GM18868 (cell line): ENCODE data around the gene ZNF804B.

Experiments
- ATAC-seq: cut with Tn5 transposase; IDR thresholded peaks from one replicate; pipeline ENCODE4 v1.9.1; 2021; ENCODE audit warnings: mild to moderate bottlenecking, moderate library complexity; ENCODE audit not compliant: unreplicated experiment

Gene ZNF804B

DNA sequence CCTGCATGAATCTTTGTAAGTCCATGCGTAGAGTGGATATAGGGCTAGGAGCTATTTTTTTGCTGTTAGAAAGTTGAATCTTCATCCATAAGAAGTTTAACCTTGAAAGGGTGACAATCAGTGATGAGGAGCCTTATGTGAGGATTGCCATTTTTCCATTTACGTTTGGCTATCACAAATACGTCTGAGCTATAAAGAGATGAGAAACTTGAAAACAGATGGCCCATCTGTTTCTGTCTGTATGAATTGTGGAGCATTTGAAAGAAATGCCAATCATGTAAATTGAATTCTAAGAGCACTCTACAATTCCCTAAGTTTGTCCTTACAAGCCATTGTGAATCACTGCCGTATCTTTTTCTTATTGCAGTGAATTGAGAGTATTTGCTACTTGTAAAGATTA, 205.9 kb downstream of the ZNF804B start:
- no peak for ATAC-seq

DNA sequence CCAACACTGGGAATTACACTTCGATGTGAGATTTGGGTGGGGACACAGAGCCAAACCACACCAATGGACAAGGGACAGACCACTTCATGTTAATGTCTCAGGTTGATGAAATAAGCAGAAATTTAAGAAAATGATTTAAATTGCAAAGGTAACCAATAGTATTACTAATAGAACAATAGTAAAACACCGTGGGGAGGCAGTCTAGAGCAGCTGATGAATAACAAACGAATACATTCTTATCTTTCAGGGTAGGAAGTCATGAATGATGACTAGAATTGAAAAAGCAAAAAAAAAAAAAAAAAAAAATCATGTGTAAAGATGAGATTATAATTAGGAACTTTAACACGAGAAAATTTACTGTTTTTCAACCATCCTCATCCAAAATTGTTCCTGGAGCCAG, 207.9 kb downstream of the ZNF804B start:
- peak; percentile 67 for ATAC-seq

DNA sequence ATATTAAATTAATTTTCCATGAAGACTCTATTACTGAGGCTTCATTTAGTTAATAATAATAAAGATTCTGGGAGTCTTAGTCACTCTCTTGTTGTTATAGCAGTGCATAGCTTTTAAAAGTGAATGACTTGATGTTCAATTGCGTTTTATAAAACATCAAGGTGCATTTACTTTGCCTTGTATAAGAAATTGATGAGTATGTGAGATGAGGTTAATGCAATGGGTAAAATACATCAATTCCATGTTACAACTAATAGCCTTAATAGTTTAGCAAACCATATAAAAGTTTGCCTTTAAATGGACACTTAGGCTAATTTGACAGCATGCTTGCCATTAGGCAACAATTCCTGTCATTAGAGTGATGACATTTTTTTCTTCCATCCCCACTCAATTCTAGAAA, 209.7 kb downstream of the ZNF804B start:
- no peak for ATAC-seq

DNA sequence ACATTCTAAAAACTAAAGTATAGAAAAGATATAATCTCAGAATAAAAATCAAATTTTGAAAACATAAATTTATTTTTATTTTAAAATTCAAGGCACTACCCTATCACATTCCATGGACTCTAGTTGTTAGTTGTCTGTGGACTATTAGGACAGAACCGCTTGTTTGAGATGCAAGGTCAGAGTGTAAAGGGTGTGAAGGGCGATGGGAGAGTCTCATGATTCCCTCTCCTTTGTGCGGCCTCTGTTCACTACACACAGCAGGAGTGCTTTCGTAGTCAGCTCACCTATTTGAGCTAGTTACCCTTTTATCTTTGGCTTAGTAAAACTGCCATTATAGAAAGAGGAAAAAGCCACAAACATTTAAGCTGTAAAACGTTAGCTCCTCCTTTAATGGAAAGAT, 225.8 kb downstream of the ZNF804B start:
- no peak for ATAC-seq

DNA sequence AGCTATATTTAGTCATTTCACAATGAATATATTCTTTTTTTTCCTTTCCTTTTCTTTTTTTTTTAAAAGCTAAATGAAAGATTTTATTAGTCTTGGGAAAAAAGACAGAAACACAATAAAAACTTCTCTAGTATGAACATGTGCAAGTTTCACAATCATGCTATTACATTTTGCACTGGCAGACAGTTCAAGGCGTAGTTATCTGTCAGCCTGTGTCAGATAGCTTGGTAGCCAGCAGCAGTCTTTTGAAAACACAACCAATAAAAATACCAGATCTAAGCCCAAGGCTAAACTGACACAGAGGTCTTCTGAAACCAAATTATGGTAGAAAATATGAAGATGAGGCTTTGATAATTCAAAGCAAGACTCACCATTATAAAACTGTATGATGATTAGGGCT, 241.8 kb downstream of the ZNF804B start:
- ATAC-seq: no peak

DNA sequence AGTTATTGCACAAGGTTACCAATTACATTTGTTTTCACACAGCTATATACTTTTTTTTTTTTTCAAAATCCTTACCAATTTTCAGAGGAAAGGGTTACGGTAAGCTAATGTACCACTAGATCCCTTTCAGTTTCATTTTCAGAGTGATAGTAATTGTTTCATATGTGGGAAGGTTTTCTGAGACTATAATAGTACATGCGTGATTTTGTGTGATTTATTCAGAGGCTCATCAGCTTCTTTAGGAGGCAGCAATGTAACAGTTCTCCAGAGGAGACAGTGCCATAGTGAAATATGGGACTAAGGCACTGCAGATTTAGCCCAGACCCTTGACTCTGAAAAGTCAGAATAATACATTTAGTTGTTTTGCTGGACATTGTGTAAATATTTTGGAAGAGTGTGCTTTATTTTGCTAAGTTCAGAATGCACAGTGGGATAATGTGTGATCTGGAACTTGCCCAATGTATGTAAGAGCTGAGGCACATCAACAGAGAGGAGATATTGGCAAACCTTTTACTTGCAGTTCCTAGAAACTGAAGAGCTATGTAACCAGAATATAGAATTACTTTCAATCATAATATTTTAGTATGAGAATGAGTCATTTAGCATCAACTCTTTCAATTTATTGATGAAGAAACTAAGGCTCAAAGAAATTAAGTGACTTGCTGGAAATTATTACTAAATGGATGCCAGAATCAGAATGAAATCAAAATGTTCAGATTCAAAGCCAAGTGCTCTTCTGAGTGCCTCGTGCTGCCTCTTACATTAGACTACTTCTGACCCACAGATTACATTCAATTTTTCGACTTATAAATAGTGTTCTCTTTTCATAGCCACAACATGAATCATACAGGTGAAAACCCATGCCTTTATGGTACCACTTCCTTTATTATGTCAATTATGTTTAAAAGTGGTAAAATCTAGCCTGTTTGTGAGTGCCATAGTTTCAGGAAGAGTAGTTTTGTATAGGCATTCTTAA, 243.8 kb downstream of the ZNF804B start:
- ATAC-seq: peak; percentile 77

DNA sequence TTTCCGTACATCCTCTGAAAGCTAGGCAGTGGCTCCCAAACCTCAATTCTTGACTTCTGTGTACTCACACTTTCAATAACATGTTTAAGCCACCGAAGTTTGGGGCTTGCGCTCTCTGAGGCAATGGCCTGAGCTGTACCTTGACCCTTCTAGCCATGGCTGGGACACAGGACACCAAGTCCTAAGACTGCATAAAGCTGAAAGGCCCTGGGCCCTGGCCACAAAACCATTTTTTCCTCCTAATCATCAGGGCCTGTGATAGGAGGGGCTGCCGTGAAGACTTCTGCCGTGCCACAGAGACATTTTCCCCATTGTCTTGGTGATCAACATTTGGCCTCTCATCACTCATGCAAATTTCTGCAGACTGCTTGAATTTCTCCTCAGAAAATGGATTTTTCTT, 252.5 kb downstream of the ZNF804B start:
- ATAC-seq: no peak

DNA sequence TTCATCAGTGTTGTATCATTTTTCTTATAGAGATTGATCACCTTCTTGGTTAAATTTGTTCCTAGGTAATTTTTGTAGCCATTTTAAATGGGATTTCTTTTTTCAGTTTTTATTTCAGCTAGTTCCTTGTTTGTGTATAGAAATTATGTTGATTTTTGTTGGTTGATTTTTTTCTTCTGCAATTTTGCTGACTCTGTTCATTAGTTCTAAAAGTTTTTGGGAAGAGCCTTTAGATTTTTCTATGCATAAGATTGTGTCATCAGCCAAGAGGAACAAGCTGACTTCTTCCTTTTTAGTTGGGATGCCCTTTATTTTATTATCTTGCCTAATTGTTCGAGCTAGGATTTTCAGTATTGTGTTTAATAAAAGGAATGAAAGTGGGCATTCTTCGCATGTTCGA, 258.2 kb downstream of the ZNF804B start:
- ATAC-seq: no peak

DNA sequence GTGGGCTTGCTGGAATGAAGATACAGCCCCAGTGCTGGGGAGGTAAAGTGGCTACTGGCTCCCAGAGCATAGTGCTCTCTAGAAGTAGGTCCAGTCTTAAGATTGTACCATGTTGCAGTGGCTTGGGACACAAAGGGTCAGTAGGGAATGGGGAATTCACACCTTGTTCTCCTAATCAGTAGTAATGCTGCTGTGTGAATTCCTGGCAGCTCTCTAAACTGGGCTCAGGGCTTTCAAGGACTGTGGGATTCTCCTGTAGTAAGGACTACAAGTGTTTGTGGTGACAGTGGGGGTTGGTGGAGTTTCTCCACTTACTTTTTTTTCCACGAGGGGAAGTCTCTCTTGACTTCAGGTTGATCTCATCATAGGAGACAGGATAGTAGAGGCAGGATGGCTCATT, 262.2 kb downstream of the ZNF804B start:
- ATAC-seq: no peak

DNA sequence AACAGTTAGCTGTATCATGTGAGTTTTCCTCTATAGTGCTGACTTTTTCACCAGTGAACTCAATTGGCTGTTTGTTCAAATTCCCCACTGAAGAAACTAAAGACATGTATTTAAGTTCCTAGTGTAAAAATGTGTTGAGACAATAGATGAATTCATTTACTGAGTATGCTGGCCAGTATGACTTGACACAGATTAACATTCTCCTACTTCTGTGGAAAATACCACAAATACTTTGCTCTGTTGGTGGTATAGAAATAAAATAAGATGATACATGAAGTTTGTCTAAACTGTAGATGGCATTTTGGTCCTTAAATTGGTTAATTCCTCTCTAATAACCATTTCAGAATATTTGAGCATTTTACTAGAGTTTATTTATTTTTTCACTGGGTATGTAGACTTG, 263.7 kb downstream of the ZNF804B start:
- no peak for ATAC-seq

DNA sequence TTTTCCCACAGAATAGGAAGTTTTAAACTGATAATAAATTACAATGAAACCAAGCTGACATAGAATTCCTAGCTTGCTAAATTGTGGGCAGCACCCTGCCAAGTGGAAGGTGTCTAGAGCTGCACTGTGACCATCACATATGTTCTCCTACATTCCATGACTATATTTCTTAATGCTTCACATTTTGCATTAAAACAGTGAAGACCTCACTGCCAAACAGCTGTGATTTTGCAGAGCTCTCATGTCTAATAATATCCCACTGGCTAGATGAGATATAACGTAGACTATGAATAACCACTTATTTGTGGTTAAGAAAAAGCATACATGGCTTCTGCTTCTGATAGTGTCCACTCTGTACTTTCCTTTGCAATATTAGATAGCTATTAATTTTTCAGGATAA, 264.4 kb downstream of the ZNF804B start:
- ATAC-seq: no peak

DNA sequence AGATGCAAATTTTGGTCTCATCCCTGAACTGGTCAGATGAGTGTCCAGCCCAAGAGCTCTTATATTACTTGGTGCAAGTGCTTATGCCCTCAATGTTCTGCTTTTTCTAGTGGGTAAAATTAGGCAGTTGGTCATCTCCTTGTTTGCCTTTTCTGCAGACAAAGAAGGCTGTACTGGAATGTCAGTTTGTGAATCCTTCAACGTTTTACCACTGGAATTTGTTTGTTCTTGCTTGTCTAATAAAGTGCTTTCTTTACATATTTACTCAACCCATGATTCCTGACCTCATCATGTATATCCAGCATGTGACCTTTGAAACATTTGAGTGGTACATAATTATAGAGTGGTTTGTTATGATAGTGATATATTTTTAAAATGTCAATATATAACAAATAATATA, 268.3 kb downstream of the ZNF804B start:
- ATAC-seq: no peak

DNA sequence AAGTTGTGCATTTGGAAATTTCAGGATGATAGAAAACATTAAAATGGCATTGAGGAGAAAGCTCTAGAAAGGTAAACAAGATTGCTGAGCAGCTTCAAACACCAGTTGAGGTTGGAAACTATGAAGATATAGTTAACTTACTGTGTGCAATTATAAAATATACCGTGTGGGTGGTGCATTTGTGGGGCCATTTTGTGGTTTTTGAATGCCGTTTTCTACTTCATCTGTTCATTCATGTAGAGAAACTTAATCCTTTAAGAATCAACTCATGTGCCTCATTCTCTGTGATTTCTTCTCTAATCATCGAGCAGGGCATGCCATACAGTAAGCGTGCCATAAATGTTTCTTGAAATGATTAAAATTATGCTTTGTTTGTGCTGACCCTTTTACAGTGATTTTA, 268.8 kb downstream of the ZNF804B start:
- ATAC-seq: no peak

DNA sequence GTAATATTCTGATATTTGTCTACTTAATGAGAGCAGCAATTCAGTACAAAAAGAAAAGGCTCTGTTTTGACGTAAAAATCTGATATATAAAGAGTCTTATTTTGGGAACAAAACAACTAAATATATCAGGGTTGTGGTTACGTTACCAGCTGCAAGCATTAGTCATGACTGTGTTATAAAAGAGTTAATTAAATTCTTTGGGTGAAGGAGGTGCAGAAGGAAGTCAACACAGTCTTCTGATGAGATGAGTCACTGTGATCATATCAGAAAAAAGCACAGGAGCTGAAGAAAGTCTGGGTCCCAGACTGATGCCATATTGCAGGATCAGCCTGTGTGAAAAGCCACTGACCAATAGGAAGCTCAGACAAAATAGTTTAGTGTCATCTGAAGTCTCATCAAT, 270.4 kb downstream of the ZNF804B start:
- ATAC-seq: peak; percentile 69

DNA sequence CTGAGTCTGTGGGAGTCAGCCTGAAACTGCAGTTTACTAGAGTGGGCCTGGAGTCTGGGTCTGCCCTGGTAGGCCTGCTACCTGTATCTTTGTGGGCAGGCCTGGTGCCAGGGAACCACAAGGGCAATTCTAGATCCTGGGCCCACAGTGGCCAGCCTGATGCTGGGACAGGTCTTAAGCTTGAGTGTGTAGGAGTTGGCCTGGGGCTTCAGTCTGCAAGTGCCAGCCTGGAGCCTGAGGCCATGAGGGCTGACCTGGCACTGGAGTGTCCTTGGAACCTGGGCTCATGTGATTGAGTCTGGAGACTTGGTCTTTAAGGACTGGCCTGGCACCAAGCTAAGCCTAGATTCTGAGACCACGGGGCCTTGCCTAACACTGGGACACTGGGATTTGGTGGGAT, 281.7 kb downstream of the ZNF804B start:
- ATAC-seq: no peak

DNA sequence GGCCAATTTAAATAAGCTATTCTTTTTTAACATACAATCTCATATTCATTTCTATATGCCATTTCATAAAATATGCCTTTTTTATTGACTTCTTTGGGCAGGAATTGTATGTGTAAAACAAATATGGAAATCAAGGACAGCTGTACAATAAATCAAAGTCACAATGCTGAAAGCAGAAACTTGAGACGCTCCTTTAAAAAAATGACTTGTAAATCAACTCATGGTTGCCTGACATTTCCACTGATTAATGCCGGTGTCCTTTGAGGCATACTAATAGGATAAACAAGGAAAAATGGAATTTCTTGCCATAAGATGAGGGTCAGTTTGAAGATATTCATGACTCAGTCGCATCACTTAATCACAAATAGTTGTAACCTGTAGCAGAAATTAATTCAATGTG, 283.4 kb downstream of the ZNF804B start:
- no peak for ATAC-seq

DNA sequence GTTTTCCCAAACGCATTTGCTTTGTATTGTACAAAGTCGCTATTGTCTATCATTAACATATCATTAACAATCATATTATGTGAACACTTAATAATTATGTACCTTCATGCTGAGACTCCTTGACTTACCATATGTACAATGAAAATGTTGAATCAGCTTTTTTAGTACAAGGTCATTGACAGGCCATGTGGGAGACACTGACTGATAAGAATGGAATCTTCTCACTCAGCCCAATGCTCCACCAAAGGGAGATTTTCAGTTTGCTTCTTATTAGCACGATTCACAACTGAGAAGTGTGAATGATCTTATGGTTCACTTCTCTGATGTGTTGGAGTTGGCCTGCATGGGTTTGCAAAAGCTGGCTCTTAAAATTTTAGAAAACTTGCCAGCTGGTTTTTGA, 289.5 kb downstream of the ZNF804B start:
- ATAC-seq: no peak

DNA sequence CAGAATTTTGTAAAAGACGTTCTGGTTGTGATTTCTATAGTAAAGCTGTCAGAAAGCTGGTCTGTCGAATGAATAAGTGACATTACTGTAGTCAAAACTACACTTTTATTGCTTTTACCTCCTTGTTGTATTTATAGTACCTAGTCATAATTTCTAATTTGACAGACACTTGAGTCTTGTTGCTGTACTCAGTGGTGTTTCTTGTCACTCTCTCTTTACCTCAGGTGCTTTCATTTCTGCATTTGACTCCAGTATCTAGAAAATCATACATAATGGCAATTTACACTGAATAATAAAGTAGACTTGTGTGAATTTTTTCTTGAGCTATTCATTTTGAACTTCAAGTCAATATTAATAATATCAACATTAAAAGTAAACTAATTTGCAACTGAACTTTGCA, 293.6 kb downstream of the ZNF804B start:
- ATAC-seq: no peak

DNA sequence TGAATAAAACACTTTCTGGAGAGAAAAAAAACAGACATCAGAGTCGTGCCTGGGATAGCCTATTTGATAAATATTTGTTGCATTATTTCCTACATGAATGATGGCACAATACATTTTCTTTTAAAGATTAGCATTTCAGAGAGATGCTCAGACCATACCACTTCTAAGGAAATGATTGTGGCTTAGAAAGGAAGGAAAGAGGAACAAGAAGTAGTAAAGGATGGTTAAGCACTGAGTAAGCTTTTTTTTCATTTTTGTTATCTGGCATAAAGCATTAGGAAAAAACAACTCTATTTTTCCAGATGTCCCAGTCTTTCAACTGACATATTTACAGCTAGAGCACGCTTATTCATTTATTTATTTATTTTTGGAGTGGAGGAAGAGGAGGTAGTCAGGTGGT, 294.9 kb downstream of the ZNF804B start:
- no peak for ATAC-seq

DNA sequence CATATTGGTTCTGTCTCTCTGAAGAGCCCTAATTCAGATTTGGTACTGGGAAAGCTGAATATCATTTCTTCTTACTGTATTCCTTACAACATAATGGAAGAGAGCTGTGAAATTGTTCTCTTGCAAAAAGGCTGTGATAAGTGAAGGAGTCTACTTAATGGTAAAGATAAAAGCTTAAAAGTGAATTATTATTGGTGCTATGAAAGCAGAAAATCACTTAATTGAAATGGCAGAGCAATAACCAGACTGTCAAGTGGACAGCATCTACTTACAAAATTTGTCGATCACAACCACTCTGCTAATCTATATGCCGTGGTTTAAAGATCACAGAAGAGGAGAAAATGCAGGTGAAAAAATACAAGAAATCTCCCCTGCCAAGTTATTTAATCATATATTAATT, 300.7 kb downstream of the ZNF804B start:
- ATAC-seq: no peak

DNA sequence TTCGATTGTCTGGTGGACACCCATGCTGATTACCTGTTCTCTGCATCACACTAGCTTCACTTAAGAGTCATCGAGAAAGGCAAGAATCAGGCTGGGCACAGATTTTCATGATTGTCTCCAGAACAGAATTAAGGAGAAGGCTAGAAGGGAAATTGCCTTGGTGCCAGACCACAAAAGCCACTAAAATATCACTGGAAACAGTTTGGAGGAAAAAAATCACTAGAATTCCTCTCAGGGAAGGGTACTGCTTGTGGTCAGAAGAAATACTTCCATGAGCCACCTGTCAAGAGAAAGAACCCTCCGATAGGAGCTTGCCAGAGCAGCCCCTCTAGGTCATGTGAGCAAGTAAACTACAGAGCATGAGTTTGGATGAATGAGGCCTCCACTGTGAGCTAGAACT, 305.3 kb downstream of the ZNF804B start:
- ATAC-seq: no peak

DNA sequence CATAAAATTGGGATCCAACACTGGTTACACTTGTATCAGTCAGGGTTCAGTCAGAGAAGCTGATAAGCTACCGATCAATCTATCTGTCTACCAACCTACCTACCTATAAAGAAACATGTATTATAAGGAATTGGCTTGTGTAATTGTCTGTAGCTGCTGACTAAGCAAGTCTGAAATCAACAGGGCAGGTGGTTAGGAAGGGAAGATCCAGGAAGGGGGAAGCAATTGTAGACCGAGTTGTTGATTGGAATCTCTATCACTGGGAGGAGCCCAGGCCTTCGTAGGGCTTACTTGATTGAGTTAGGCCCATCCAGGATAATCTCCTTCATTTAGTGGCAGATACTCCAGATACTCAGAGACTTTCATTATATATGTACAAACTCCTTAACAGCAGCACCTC, 307.5 kb downstream of the ZNF804B start:
- no peak for ATAC-seq

DNA sequence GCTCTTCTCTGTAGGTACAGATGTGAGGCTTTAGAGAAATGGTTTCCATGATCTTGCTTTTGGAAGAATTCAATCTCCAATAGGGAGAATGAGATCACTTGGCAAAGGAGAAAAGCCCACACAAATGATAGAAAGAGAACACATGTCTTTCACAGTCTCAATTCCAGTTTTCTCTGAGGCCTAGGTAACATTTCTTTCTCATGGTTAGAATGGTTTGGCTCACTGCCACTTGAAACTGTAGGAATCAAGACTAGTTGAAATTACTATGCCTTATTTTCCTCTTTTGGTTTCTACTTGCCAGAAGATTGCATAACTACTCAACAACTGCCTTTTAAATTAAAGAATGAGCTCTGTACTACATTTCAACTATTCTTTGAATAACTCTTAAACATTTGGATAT, 312.6 kb downstream of the ZNF804B start:
- ATAC-seq: no peak
